ENCODE measurements around the gene IDH2. TPM values are rescaled to one million over a fixed set of nuclear protein-coding genes. Genes with fewer than 3 reads are reported as not detected.

Gene IDH2
- total RNA-seq, 1 donor from 2014 or later = 49.1 TPM

DNA sequence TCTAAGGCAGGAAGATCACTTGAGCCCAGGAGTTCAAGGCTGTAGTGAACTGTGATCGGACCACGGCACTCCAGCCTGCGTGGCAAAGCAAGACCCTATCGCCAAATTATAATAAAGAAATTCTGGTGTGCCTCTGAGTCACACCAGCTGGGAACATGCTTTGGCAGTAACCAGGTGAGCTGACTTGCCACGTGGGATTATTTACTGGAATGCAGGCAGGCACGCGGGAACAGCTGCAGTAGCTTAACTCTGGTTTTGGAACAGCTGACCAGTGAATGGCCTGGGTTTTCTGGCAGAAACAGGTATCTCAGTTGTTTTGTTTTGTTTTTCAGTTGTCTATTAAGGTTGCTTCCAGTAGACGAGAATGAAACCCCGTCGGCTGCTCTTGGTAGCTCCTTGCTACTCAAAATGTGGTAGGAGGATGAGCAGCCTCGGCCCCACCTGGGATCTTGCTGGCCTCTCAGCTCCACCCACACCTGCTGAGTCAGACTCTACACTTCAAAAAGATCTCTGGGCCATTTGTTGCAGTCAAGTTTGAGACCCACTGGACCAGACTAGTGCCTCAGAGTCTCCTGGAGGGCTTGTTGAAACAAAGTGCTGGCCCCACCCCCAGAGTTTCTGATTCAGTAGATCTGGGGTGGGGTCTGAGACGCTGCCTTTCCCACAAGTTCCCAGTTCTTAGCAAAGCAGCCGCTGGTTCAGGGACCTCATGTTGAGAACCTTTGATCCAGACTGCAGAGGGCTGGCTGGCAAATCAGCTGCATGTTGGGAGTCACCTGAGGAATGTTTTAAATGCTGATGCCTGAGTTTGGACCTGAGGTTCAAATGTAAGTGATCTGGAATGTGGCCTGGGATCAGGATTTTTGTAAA, 26.6 kb downstream of the IDH2 start:
- TF ChIP-seq, protein P1, sequence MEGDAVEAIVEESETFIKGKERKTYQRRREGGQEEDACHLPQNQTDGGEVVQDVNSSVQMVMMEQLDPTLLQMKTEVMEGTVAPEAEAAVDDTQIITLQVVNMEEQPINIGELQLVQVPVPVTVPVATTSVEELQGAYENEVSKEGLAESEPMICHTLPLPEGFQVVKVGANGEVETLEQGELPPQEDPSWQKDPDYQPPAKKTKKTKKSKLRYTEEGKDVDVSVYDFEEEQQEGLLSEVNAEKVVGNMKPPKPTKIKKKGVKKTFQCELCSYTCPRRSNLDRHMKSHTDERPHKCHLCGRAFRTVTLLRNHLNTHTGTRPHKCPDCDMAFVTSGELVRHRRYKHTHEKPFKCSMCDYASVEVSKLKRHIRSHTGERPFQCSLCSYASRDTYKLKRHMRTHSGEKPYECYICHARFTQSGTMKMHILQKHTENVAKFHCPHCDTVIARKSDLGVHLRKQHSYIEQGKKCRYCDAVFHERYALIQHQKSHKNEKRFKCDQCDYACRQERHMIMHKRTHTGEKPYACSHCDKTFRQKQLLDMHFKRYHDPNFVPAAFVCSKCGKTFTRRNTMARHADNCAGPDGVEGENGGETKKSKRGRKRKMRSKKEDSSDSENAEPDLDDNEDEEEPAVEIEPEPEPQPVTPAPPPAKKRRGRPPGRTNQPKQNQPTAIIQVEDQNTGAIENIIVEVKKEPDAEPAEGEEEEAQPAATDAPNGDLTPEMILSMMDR (IDR thresholded peaks at IDR 0.05) = no peak
- Mint-ChIP-seq H3K4me3 (no peak overlapping the region), H3K27ac (no peak overlapping the region), H3K9me3 (no peaks in the 10 kb centered on the region), H3K27me3 (no peaks in the 10 kb centered on the region), H3K4me1 (peaks cover 8% of the 10 kb centered on the region), H3K36me3 (ENCODE audit: low read depth) (peaks cover 55% of the 10 kb centered on the region)
- DNase-seq (no peak), ATAC-seq (ENCODE audit: low read depth) (no peak)
- intact Hi-C loops (cut with micrococcal nuclease) = no loop called here
- CTCF ChIA-PET = interaction anchor here (0.7 to 1.4 kb wide), 3 partner anchors 11 to 199 kb away, joined by 3 to 4 read pairs (median 3); no protein-coding TSS in a partner anchor
- POLR2A ChIA-PET = no interaction called here

DNA sequence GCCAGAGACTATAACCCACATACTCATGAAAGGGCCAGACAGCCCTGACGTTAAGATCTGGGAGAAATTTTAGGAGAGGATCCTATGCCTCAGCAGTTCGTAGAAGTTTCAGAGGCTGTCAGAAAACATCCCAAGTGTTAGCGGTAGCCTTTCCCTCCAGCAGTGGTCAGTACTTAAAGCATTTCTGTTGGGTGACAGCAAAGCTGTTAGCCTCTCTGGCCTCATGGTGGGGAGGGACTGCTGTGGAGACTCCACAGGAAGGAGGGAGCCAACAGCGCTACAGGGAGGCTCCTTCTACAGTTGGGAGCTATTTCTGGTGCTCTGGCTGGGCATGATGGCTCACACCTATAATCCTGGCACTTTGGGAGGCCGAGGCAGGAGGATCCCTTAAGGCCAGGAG, 27.4 kb downstream of the IDH2 start:
- CTCF ChIA-PET = interaction anchor here (0.7 to 1.4 kb wide), 3 partner anchors 11 to 199 kb away, joined by 3 to 4 read pairs (median 3); no protein-coding TSS in a partner anchor
- DNase-seq (no peak), ATAC-seq (ENCODE audit: low read depth) (no peak)
- H3K27ac Mint-ChIP-seq = no peak overlapping the region
- H3K4me1 Mint-ChIP-seq = peaks cover 8% of the 10 kb centered on the region
- TF ChIP-seq, protein P1 (IDR thresholded peaks at IDR 0.05) = no peak
- H3K27me3 Mint-ChIP-seq = no peaks in the 10 kb centered on the region
- POLR2A ChIA-PET = no interaction called here
- no peaks in the 10 kb centered on the region for H3K9me3 Mint-ChIP-seq
- no peak overlapping the region for H3K4me3 Mint-ChIP-seq
- H3K36me3 Mint-ChIP-seq (ENCODE audit: low read depth) = peaks cover 51% of the 10 kb centered on the region
- intact Hi-C loops (cut with micrococcal nuclease) = loop anchor here (5.0 kb wide), 1 partner anchor 313 kb away; no protein-coding TSS in a partner anchor

DNA sequence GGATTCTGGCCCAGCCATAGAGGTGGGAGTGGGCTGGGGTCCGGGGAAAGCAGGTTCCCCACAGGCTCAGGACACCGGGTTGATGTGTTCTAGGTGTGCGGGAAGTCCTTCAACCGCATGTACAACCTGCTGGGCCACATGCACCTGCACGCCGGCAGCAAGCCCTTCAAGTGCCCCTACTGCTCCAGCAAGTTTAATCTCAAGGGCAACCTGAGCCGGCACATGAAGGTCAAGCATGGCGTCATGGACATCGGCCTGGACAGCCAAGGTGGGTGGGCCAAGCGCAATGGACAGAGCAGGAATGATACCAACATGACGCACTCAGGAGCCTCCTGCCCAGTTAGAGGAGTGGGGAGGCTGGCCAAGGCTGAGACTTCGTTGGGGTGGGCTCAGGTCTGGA, 28.2 kb downstream of the IDH2 start:
- intact Hi-C loops (cut with micrococcal nuclease) = loop anchor here (5.0 kb wide), 1 partner anchor 312 kb away; no protein-coding TSS in a partner anchor
- Mint-ChIP-seq H3K4me3 (no peak overlapping the region), H3K36me3 (ENCODE audit: low read depth) (peaks cover 54% of the 10 kb centered on the region), H3K9me3 (no peaks in the 10 kb centered on the region), H3K27ac (no peak overlapping the region), H3K27me3 (no peaks in the 10 kb centered on the region), H3K4me1 (peaks cover 8% of the 10 kb centered on the region)
- ATAC-seq (ENCODE audit: low read depth) (no peak), DNase-seq (no peak)
- CTCF ChIA-PET = interaction anchor here (1.1 to 1.4 kb wide), 3 partner anchors 175 to 199 kb away, joined by 3 to 4 read pairs (median 3); no protein-coding TSS in a partner anchor
- POLR2A ChIA-PET = no interaction called here
- TF ChIP-seq, protein P1 (IDR thresholded peaks at IDR 0.05) = no peak

DNA sequence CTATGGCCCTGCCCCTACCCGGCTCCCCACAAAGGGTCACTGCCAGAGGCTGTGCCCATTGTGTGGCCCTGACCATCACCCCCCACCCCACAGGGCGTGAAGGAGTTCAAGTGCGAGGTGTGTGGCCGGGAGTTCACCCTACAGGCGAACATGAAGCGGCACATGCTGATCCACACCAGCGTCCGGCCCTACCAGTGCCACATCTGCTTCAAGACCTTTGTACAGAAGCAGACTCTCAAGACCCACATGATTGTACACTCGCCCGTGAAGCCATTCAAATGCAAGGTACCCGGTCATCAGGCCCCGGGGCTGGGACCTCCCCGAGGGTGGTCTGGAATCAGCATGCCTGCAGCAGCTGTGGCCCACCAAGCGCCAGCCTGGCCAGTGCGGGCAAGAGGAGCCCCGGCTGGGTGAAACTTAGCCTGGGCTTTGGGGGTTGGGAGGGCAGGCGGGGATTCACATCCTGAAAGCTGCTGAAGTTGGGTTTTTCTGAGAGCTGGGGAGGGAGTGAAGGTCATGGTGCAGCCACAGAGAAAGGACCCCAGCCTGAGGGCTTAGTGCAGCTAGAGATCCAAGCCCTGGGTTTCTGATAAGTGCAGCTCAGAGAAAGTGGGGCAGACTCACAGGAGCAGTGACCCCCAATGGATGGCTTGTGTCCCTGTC, 29.2 kb downstream of the IDH2 start:
- intact Hi-C loops (cut with micrococcal nuclease) = loop anchor here (5.0 kb wide), 1 partner anchor 311 kb away; no protein-coding TSS in a partner anchor
- DNase-seq = no peak
- no peaks in the 10 kb centered on the region for H3K27me3 Mint-ChIP-seq
- H3K4me3 Mint-ChIP-seq = no peak overlapping the region
- ATAC-seq (ENCODE audit: low read depth) = no peak
- TF ChIP-seq, protein P1 (IDR thresholded peaks at IDR 0.05) = no peak
- no peak overlapping the region for H3K27ac Mint-ChIP-seq
- ChIA-PET CTCF (interaction anchor here (2.7 kb wide), 1 partner anchor 72 kb away, joined by 9 read pairs; the partner anchor contains the start of gene ZNF710), POLR2A (no interaction called here)
- peaks cover 51% of the 10 kb centered on the region for H3K36me3 Mint-ChIP-seq (ENCODE audit: low read depth)
- H3K4me1 Mint-ChIP-seq = peaks cover 8% of the 10 kb centered on the region
- no peaks in the 10 kb centered on the region for H3K9me3 Mint-ChIP-seq

Data from activated B cell treated with CpG ODN at 0.5 μM for 24 hours (primary cell).